Mucosa of rectum (tissue), 2 donors: ENCODE results near the gene LPP.

Experiments used
- H3K27ac ChIP-seq, 2 donors: one replicate each; pipeline ENCODE4 v1.7.0; 2013; ENCODE audit warnings: inconsistent platforms in 2 of 2, low read depth in 2 of 2, low read length in 2 of 2
- H3K27me3 ChIP-seq, 2 donors: one replicate each; pipeline ENCODE4 v1.7.0; 2013; ENCODE audit warnings: low read length in 2 of 2; ENCODE audit not compliant: control insufficient read depth in 2 of 2, insufficient read depth in 2 of 2
- H3K36me3 ChIP-seq, 2 donors: one replicate each; pipeline ENCODE4 v1.7.0; 2013; ENCODE audit warnings: low read length in 2 of 2; ENCODE audit not compliant: control insufficient read depth in 2 of 2, insufficient read depth in 2 of 2
- H3K4me1 ChIP-seq, 2 donors: one replicate each; pipeline ENCODE4 v1.7.0; 2013; ENCODE audit warnings: low read length in 2 of 2, mild to moderate bottlenecking in 1 of 2; ENCODE audit not compliant: control insufficient read depth in 2 of 2, insufficient read depth in 2 of 2
- H3K4me3 ChIP-seq, 2 donors: one replicate each; pipeline ENCODE4 v1.7.0; 2013; ENCODE audit warnings: low read length in 2 of 2
- H3K9ac ChIP-seq, 2 donors: one replicate each; pipeline ENCODE4 v1.7.0; 2013; ENCODE audit warnings: low read length in 2 of 2, low read depth in 1 of 2, mild to moderate bottlenecking in 1 of 2
- H3K9me3 ChIP-seq, 2 donors: one replicate each; pipeline ENCODE4 v1.7.0; 2013; ENCODE audit warnings: low read length in 2 of 2; ENCODE audit not compliant: control insufficient read depth in 2 of 2
- donor health status: healthy.
- donor health status: Normal muscosa, but diverticular disease.

Gene LPP

DNA sequence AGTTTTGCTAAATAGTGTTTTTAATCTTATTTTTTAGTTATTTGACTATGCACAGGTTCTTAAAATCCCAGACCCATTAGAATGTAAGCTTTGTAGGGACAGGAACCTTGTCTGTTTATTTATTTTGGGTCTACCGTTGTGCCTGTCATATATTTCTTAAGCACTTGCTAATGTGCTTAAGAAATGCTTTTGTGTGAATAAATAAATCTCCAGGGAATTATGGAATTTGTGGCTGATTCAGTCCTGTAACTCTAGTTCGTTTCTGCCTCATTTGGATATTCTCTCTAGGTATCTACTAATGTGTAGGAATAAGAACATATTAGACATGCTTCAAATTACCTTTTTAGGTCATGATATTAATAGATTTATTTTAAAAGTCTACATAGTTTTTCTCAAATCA is 161.6 kb downstream of the LPP start:
- H3K27me3 ChIP-seq: no peaks in the 10 kb centered on the region
- H3K9ac ChIP-seq: no peak overlapping the region
- no peak overlapping the region for H3K4me3 ChIP-seq
- H3K27ac ChIP-seq: no peak overlapping the region
- H3K4me1 ChIP-seq: no peaks in the 10 kb centered on the region
- no peaks in the 10 kb centered on the region for H3K9me3 ChIP-seq
- no peaks in the 10 kb centered on the region for H3K36me3 ChIP-seq

DNA sequence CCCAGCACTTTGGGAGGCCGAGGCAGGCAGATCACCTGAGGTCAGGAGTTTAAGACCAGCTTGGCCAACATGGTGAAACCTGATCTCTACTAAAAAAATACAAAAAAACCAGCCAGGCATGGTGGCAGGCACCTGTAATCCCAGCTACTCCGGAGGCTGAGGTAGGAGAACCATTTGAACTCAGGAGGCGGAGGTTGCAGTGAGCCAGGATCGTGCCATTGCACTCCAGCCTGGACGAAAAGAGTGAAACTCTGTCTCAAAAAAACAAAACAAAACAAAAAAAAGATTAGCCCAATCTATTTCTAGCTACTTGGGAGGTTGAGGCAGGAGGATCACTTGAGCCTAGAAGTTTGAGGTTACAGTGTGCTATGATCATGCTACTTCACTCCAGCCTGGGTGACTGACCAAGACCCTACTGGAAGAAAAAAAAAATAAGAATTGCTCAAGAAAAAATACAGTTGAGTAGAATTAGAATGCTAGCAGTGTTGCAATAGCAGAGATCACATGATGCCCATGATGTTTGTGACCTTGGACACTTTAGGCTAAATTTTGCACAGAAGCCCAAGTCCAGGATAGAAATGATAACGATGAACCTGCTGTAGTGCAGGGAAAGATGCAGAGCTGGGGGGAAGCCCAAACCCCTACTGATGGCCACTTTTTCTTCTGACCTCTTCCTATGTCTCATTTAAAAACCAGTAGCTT is 162.2 kb downstream of the LPP start:
- Histone ChIP-seq H3K9ac (no peak overlapping the region), H3K9me3 (no peaks in the 10 kb centered on the region), H3K27ac (no peak overlapping the region), H3K4me3 (no peak overlapping the region), H3K4me1 (no peaks in the 10 kb centered on the region), H3K36me3 (no peaks in the 10 kb centered on the region), H3K27me3 (no peaks in the 10 kb centered on the region)

DNA sequence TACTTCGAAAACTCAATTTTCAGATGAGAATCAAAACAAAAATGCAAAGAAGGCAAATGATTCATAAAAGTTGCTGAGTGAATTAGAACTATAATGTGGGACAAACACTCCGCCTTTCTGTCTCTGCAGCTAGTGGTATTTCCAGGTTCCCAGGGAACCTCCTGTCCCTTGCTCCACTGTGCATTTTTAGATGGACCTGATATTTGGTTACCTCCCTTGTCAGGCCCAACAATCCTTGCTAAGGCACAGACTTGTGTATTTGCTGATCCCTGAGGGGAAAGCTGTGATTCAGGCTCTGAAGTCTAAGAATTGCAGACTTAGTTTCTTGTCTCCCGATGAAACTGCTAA is 162.7 kb downstream of the LPP start:
- Histone ChIP-seq H3K27me3 (no peaks in the 10 kb centered on the region), H3K27ac (no peak overlapping the region), H3K36me3 (no peaks in the 10 kb centered on the region), H3K4me1 (no peaks in the 10 kb centered on the region), H3K9ac (no peak overlapping the region), H3K4me3 (no peak overlapping the region), H3K9me3 (no peaks in the 10 kb centered on the region)

DNA sequence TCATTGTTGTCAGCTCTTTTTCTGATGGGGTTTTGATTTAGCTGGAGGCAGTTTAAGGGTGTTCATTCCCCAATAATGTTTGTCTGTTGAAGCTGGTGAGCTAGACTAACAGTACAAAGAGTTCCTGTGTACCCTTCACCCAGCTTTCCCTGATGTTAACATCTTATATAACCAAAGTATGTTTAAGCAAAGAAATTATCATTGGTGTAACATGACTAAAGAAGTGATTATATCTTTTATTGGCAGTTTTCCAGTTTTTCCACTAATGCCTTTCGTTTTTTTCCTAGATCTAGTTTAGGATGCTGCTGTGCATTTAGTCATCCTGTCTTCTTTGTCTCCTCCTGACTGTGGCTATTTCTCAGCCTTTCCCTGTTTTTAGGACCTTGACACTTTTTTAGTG is 165.6 kb downstream of the LPP start:
- no peak overlapping the region for H3K9ac ChIP-seq
- no peaks in the 10 kb centered on the region for H3K4me1 ChIP-seq
- no peak overlapping the region for H3K27ac ChIP-seq
- H3K36me3 ChIP-seq: no peaks in the 10 kb centered on the region
- no peaks in the 10 kb centered on the region for H3K9me3 ChIP-seq
- H3K4me3 ChIP-seq: no peak overlapping the region
- no peaks in the 10 kb centered on the region for H3K27me3 ChIP-seq

DNA sequence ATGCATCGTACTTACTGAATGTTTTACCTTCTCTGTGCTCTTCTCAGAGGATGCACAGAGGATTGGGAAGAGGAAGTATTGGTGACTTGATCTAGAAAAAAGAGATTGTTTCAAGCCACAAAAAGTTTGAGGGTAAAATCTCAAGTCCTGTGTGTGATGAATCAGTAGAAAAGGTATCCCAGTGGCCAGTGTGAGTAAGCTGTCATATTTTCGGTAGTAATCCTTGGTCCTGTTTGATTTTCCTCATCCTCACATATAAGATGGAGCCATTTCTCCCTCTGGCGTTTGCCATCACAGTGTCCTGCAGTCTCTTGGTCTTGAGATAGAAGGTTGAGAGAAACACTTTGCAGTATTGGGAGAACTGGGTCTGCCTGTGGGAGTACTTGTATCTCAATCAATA is 166.8 kb downstream of the LPP start:
- Histone ChIP-seq H3K36me3 (no peaks in the 10 kb centered on the region), H3K4me3 (no peak overlapping the region), H3K4me1 (no peaks in the 10 kb centered on the region), H3K27ac (no peak overlapping the region), H3K9ac (no peak overlapping the region), H3K9me3 (no peaks in the 10 kb centered on the region), H3K27me3 (no peaks in the 10 kb centered on the region)

DNA sequence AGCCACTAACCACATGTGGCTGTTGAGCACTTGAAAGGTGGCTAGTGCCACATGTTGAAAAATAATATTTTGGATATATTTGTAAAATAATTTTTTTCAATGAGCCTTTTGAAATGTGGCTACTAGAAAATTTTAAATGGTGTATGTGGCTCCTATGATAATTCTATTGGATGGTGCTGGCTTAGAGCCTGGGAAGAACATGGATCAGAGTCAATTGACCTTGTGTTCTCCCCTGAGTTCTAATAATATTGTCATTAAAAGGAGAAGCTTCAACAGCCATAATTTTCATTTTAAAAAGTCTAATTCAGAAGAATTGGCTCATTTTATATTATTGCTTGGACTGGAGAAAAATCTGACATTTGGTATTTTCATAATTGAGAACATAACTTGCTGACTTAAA is 167.3 kb downstream of the LPP start:
- no peak overlapping the region for H3K27ac ChIP-seq
- H3K27me3 ChIP-seq: no peaks in the 10 kb centered on the region
- no peaks in the 10 kb centered on the region for H3K36me3 ChIP-seq
- peaks cover 0 to 3% of the 10 kb centered on the region in 2 donors for H3K4me1 ChIP-seq
- H3K9me3 ChIP-seq: no peaks in the 10 kb centered on the region
- no peak overlapping the region for H3K9ac ChIP-seq
- H3K4me3 ChIP-seq: no peak overlapping the region

DNA sequence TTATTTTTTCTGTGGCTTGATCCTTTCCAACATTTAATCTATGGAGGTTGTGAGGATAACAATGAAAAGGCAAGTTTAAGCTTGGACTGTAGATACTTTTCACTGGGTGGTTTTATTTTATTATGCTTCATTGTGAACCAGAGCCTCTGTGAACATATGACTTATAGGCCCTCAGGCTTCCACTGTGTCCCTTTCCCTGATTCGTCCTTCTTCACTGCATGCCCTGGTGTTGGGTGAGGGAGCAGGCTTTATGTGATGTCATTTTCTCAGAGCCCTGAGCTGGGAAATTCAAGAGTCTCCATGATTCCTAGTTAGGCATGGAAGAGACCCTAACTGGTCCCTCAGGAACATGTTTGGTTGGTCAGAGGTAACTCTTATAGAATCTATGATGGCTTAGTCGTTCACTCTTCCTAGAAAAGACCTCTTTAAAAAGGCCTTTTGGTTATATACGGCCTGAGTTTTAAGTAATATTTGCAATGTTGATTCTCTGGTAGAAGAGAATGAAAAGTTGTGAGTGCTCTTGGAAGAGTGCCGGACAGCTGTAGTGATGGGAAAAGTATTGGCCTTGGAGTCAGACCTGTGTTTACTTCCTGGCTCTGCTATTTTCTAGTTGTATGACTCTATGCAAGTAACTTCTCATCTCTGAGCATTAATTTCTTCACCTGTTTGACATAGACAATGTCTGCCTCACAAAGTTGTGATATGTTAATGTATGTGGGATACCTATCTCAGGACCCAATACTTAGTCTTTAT is 168.4 kb downstream of the LPP start:
- Histone ChIP-seq H3K27ac (no peak overlapping the region), H3K9ac (no peak overlapping the region), H3K27me3 (no peaks in the 10 kb centered on the region), H3K36me3 (no peaks in the 10 kb centered on the region), H3K9me3 (no peaks in the 10 kb centered on the region), H3K4me1 (peaks cover 0 to 3% of the 10 kb centered on the region in 2 donors), H3K4me3 (no peak overlapping the region)

DNA sequence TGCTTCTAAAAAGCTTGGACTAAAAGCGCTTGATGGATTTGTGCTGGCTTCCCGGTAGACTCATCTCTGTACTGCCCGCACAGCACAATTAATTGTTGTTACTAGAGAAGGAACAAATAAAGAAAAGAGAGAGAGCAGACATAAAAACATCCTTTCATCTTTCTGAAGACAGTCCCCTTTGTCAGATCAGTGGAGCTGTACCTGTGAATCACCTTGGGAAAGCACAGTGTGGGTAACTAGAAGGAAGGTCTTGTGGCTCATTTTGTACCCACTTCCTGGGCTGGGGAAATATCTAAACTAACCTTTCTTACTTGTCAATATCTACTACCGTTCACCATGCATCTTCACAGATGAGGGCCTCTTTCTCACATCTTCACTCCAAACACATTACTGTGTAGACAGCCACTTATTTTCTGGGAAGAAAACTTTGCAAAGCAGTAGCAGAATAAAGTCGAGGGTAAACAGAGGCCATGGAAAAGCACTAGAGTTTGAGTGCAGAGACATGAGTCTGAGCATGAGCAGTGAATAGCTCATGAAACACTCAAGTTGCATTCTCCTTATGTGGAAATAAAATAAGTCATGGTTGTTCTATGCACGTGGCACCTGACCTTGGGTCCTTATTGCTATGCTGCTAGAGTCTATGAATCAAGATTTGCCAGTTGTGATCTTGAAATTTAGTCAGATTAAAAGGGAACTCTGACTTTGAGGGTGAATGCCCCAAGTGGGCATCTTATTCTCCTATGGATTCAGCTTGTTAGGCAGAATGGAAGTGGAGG is 169.3 kb downstream of the LPP start:
- no peaks in the 10 kb centered on the region for H3K9me3 ChIP-seq
- no peaks in the 10 kb centered on the region for H3K36me3 ChIP-seq
- H3K4me1 ChIP-seq: peaks cover 0 to 3% of the 10 kb centered on the region in 2 donors
- no peak overlapping the region for H3K9ac ChIP-seq
- H3K27me3 ChIP-seq: no peaks in the 10 kb centered on the region
- no peak overlapping the region for H3K27ac ChIP-seq
- no peak overlapping the region for H3K4me3 ChIP-seq

DNA sequence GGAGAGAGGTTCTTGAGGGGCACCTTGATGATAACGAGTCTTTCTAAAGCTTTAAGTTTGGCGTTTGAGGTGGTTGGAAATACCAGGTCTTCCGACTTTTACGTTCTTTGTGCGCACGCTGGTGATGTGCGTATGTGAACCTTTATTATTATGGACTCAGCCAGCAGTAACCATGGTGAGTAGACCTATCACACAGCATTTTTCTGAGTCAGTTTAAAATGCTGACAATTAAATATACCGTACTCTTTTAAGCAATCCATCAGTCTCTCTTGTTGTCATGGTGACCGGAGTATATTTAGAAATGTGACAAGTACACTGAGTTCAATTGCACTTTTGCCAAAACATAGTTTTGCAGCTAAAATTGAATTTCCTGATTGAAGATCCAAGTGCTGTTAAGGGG is 172.2 kb downstream of the LPP start:
- Histone ChIP-seq H3K9me3 (no peaks in the 10 kb centered on the region), H3K4me1 (peaks cover 0 to 3% of the 10 kb centered on the region in 2 donors), H3K27me3 (no peaks in the 10 kb centered on the region), H3K36me3 (no peaks in the 10 kb centered on the region), H3K27ac (no peak overlapping the region), H3K9ac (no peak overlapping the region), H3K4me3 (no peak overlapping the region)

DNA sequence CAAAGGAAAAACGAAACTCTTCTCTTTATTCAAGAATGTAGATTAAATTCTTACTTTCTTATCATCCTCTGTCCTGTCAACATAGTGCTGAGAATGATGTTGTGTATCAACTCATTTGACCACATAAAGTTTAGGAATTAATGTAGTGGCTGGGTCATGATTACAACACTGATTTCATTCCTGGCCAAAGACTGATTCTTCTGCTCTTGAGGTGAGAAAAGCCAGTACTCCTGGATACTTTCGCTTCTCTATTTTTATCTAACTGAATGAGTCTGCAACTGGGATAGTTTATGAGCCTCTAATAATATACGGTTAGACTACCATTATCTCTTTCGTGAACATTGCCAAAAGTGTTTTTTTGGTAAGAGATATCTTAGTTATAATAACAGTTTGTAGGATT is 173.0 kb downstream of the LPP start:
- Histone ChIP-seq H3K4me1 (peaks cover 0 to 3% of the 10 kb centered on the region in 2 donors), H3K9ac (no peak overlapping the region), H3K9me3 (no peaks in the 10 kb centered on the region), H3K36me3 (no peaks in the 10 kb centered on the region), H3K27me3 (no peaks in the 10 kb centered on the region), H3K4me3 (no peak overlapping the region), H3K27ac (no peak overlapping the region)
